Measurements from ENCODE around the gene MB. TPM values are rescaled to one million over a fixed set of nuclear protein-coding genes. Genes with fewer than 3 reads are reported as not detected.

MB gene
- polyA plus RNA-seq, 1 donor (not counting 4 experiments of a cell fraction or from before 2014, with no cell fraction given): not detected

DNA sequence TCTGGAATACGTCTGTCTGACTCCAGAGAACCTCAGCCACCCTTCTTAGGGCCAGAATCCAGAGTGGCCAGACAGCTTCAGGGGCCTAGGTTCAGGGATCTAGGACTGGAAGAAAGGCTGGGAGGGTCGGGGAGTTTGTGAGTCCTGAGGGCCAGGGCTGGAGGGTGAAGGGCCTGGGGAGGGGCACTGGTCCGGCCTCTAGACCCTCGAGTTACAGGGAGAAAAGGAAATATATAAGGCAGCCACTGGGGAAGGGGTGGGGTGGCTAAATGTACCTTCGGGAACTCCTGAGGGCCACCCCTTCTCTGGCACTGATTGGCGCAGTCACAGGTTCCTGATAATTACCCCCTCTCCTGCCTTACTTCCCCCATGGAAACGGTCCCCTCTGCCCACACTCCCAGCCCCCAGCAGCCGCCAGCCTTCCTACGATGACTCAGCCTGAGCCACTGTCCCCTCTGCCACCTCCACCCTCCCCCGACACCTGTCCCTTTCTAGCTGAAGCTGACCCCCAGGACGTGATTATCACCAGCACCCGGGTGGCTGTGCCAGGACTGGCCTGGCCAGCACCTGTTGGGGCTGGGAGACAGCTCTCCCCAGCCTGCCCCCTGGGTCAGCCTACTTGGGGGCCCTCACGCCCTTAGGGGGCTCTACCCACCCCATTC, 26.4 kb downstream of the MB start:
- Histone ChIP-seq H3K4me1 (ENCODE audit: control insufficient read depth, extremely low read depth, insufficient read depth, low read length) (peaks cover 12% of the 10 kb centered on the region), H3K9me3 (ENCODE audit: control insufficient read depth, low read depth, low read length) (no peaks in the 10 kb centered on the region), H3K27me3 (ENCODE audit: control insufficient read depth, extremely low read depth, insufficient read depth, low read length) (no peaks in the 10 kb centered on the region), H3K27ac (ENCODE audit: control insufficient read depth, insufficient read depth, low read length) (no peak overlapping the region), H3K4me2 (ENCODE audit: control insufficient read depth, extremely low read depth, insufficient read depth, low read depth, low read length) (no peak overlapping the region), H2AFZ (ENCODE audit: control insufficient read depth, low read length) (no peak overlapping the region), H3K79me2 (ENCODE audit: control insufficient read depth, insufficient read depth, low read length) (no peaks in the 10 kb centered on the region), H3K9me1 (ENCODE audit: control insufficient read depth, extremely low read depth, insufficient read depth, low read length) (no peaks in the 10 kb centered on the region), H3K9ac (ENCODE audit: control insufficient read depth, extremely low read depth, insufficient read depth, low read length) (no peak overlapping the region), H4K20me1 (ENCODE audit: control insufficient read depth, extremely low read depth, insufficient read depth, low read length) (no peaks in the 10 kb centered on the region), H3K4me3 (ENCODE audit: control insufficient read depth in 2 of 3, extremely low read depth in 1 of 3, insufficient read depth in 2 of 3, low read depth in 1 of 3, low read length in 3 of 3) (no peak overlapping the region), H3K36me3 (ENCODE audit: control insufficient read depth in 2 of 2, extremely low read depth in 1 of 2, insufficient read depth in 2 of 2, low read length in 2 of 2) (no peaks in the 10 kb centered on the region)
- DNase-seq (ENCODE audit: low read depth, low spot score): no peak
- dilution Hi-C loops (cut with MboI; ENCODE audit: extremely low pct_ligation_motif_present, low sequenced_read_pairs): no loop called here
- no peak for FAIRE-seq
- TF ChIP-seq CTCF (optimal IDR thresholded peaks at IDR 0.05 in 1 of 3, IDR thresholded peaks at IDR 0.05 in 1 of 3, conservative IDR thresholded peaks at IDR 0.05 in 1 of 3; ENCODE audit: extremely low read depth in 1 of 3, insufficient read depth in 2 of 3, low read length in 3 of 3) (no peak), EZH2 (IDR thresholded peaks at IDR 0.05; ENCODE audit: low read length) (no peak)

DNA sequence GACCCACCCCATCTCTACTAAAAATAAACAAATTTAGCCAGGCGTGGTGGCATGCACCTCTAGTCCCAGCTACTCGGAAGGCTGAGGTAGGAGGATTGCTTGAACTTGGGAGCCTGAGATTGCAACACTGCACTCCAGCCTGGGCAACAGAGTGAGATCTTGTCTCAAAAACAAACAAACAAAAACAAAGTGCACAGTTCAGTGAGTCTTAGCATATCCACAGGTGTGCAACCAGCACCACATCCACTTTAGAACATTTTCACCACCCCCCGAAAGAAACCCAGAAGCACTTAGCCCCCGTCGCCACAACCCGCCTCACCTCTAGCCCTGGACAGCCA, 27.4 kb downstream of the MB start:
- peaks cover 12% of the 10 kb centered on the region for H3K4me1 ChIP-seq (ENCODE audit: control insufficient read depth, extremely low read depth, insufficient read depth, low read length)
- H3K36me3 ChIP-seq (ENCODE audit: control insufficient read depth in 2 of 2, extremely low read depth in 1 of 2, insufficient read depth in 2 of 2, low read length in 2 of 2): no peaks in the 10 kb centered on the region
- H3K4me3 ChIP-seq (ENCODE audit: control insufficient read depth in 2 of 3, extremely low read depth in 1 of 3, insufficient read depth in 2 of 3, low read depth in 1 of 3, low read length in 3 of 3): no peak overlapping the region
- no peak for TF ChIP-seq EZH2 (IDR thresholded peaks at IDR 0.05; ENCODE audit: low read length)
- no peak for TF ChIP-seq CTCF (optimal IDR thresholded peaks at IDR 0.05 in 1 of 3, IDR thresholded peaks at IDR 0.05 in 1 of 3, conservative IDR thresholded peaks at IDR 0.05 in 1 of 3; ENCODE audit: extremely low read depth in 1 of 3, insufficient read depth in 2 of 3, low read length in 3 of 3)
- no peak overlapping the region for H3K4me2 ChIP-seq (ENCODE audit: control insufficient read depth, extremely low read depth, insufficient read depth, low read depth, low read length)
- DNase-seq (ENCODE audit: low read depth, low spot score) (no peak), FAIRE-seq (no peak)
- H3K9me3 ChIP-seq (ENCODE audit: control insufficient read depth, low read depth, low read length): no peaks in the 10 kb centered on the region
- H4K20me1 ChIP-seq (ENCODE audit: control insufficient read depth, extremely low read depth, insufficient read depth, low read length): no peaks in the 10 kb centered on the region
- no peaks in the 10 kb centered on the region for H3K79me2 ChIP-seq (ENCODE audit: control insufficient read depth, insufficient read depth, low read length)
- dilution Hi-C loops (cut with MboI; ENCODE audit: extremely low pct_ligation_motif_present, low sequenced_read_pairs): no loop called here
- H3K9ac ChIP-seq (ENCODE audit: control insufficient read depth, extremely low read depth, insufficient read depth, low read length): no peak overlapping the region
- no peaks in the 10 kb centered on the region for H3K27me3 ChIP-seq (ENCODE audit: control insufficient read depth, extremely low read depth, insufficient read depth, low read length)
- peak overlapping the region; percentile 51 for H3K27ac ChIP-seq (ENCODE audit: control insufficient read depth, insufficient read depth, low read length)
- H2AFZ ChIP-seq (ENCODE audit: control insufficient read depth, low read length): no peak overlapping the region
- no peaks in the 10 kb centered on the region for H3K9me1 ChIP-seq (ENCODE audit: control insufficient read depth, extremely low read depth, insufficient read depth, low read length)

Measured in keratinocyte (primary cell).